ENCODE results near the gene SRRM3.

Gene SRRM3

DNA sequence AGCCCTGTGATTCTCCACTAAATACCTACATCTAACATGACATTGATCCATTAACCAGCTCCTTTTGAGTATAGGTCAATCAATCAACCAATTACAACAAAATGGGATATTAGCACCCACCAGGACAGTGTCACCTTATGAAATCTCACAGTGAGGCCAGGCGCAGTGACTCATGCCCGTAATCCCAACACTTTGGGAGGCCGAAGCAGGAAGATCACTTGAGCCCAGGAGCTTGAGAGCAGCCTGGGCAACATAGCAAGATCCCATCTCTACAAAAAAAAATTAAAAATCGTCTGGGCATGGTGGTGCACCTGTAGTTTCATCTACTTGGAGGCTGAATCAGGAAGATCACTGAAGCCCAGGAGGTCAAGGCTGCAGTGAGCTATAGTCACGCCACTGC, 28.5 kb downstream of the SRRM3 start:
- H3K4me3 ChIP-seq (ENCODE audit: low read depth, low read length), result no peak overlapping the region
- POLR2A ChIA-PET, result no interaction called here
- no peaks in the 10 kb centered on the region for H3K36me3 ChIP-seq (ENCODE audit: control insufficient read depth in 2 of 2, insufficient read depth in 1 of 2, low read length in 2 of 2)
- H3K9me3 ChIP-seq (ENCODE audit: control insufficient read depth, insufficient read depth, low read depth, low read length), result no peaks in the 10 kb centered on the region
- no peaks in the 10 kb centered on the region for H3K4me1 ChIP-seq (ENCODE audit: control insufficient read depth, insufficient read depth, low read length)
- CTCF ChIA-PET, result interaction anchor here (0.6 to 0.9 kb wide), 2 partner anchors 16 to 55 kb away, joined by 4 read pairs; no protein-coding TSS in a partner anchor
- no peak overlapping the region for H3K27ac ChIP-seq (ENCODE audit: extremely low read depth, low read depth, low read length)
- TF ChIP-seq ZNF426 (tag by site-specific recombination; IDR thresholded peaks at IDR 0.05), result no peak
- TF ChIP-seq ZNF121 (tag by site-specific recombination; IDR thresholded peaks at IDR 0.05), result peak; percentile 38; the same call in 1 of the 2 replicates

DNA sequence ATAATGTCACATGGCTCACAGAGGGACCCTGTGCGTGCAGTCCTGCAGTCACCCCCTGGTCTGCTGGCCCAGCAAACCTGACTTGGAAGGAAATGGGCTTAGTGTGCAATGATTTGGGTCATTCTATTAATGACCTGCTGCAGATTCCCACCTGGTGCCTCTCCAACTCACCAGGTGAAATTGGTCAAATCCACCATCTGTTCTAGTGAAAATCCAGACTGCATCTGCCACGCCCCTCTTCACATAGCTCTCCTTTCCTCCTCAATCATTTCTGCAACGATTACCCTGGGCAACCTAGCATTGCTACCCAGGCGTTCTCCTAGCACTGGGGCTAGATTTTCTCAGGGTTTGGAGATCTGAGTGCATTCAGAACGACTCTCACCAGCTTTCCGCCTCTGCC, 29.4 kb downstream of the SRRM3 start:
- no peaks in the 10 kb centered on the region for H3K9me3 ChIP-seq (ENCODE audit: control insufficient read depth, insufficient read depth, low read depth, low read length)
- H3K36me3 ChIP-seq (ENCODE audit: control insufficient read depth in 2 of 2, insufficient read depth in 1 of 2, low read length in 2 of 2), result no peaks in the 10 kb centered on the region
- no peak overlapping the region for H3K27ac ChIP-seq (ENCODE audit: extremely low read depth, low read depth, low read length)
- H3K4me3 ChIP-seq (ENCODE audit: low read depth, low read length), result no peak overlapping the region
- CTCF ChIA-PET, result no interaction called here
- POLR2A ChIA-PET, result no interaction called here
- TF ChIP-seq GFI1B (tag by site-specific recombination; IDR thresholded peaks at IDR 0.05) (no peak), ZNF837 (tag by site-specific recombination; IDR thresholded peaks at IDR 0.05) (no peak), SCRT2 (tag by site-specific recombination; IDR thresholded peaks at IDR 0.05) (no peak)
- TF ChIP-seq, protein P1, sequence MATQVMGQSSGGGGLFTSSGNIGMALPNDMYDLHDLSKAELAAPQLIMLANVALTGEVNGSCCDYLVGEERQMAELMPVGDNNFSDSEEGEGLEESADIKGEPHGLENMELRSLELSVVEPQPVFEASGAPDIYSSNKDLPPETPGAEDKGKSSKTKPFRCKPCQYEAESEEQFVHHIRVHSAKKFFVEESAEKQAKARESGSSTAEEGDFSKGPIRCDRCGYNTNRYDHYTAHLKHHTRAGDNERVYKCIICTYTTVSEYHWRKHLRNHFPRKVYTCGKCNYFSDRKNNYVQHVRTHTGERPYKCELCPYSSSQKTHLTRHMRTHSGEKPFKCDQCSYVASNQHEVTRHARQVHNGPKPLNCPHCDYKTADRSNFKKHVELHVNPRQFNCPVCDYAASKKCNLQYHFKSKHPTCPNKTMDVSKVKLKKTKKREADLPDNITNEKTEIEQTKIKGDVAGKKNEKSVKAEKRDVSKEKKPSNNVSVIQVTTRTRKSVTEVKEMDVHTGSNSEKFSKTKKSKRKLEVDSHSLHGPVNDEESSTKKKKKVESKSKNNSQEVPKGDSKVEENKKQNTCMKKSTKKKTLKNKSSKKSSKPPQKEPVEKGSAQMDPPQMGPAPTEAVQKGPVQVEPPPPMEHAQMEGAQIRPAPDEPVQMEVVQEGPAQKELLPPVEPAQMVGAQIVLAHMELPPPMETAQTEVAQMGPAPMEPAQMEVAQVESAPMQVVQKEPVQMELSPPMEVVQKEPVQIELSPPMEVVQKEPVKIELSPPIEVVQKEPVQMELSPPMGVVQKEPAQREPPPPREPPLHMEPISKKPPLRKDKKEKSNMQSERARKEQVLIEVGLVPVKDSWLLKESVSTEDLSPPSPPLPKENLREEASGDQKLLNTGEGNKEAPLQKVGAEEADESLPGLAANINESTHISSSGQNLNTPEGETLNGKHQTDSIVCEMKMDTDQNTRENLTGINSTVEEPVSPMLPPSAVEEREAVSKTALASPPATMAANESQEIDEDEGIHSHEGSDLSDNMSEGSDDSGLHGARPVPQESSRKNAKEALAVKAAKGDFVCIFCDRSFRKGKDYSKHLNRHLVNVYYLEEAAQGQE (tag by site-specific recombination; IDR thresholded peaks at IDR 0.05), result no peak
- H3K4me1 ChIP-seq (ENCODE audit: control insufficient read depth, insufficient read depth, low read length), result no peaks in the 10 kb centered on the region

DNA sequence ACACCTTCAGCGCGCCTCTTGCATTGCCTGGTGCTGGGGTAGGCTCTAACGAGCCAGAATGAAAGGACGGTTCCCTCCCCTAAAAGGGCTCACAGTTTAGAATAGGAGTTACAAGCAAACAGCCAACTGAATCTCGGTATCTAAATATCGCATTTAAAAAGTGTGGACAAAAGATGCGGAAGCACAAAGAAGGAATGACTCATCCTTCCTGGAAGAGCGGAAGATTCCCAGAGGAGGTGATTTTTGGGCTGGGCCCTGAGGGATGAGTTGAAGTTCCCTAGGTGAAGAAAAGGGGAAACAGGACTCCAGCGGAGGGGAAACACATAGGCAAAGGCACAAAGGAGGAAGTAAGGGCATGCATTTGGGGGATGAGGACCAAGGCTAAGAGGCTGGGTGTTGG, 29.9 kb downstream of the SRRM3 start:
- H3K4me3 ChIP-seq (ENCODE audit: low read depth, low read length), result no peak overlapping the region
- H3K9me3 ChIP-seq (ENCODE audit: control insufficient read depth, insufficient read depth, low read depth, low read length), result no peaks in the 10 kb centered on the region
- no peak overlapping the region for H3K27ac ChIP-seq (ENCODE audit: extremely low read depth, low read depth, low read length)
- H3K4me1 ChIP-seq (ENCODE audit: control insufficient read depth, insufficient read depth, low read length), result no peaks in the 10 kb centered on the region
- TF ChIP-seq ZBTB7A (tag by site-specific recombination; IDR thresholded peaks at IDR 0.05; ENCODE audit: low read depth) (no peak), ZNF76 (tag by site-specific recombination; IDR thresholded peaks at IDR 0.05; ENCODE audit: borderline replicate concordance, low read depth) (no peak), ZNF146 (tag by site-specific recombination; IDR thresholded peaks at IDR 0.05) (no peak)
- TF ChIP-seq, protein P2, sequence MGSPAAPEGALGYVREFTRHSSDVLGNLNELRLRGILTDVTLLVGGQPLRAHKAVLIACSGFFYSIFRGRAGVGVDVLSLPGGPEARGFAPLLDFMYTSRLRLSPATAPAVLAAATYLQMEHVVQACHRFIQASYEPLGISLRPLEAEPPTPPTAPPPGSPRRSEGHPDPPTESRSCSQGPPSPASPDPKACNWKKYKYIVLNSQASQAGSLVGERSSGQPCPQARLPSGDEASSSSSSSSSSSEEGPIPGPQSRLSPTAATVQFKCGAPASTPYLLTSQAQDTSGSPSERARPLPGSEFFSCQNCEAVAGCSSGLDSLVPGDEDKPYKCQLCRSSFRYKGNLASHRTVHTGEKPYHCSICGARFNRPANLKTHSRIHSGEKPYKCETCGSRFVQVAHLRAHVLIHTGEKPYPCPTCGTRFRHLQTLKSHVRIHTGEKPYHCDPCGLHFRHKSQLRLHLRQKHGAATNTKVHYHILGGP (tag by site-specific recombination; IDR thresholded peaks at IDR 0.05), result no peak
- ChIA-PET CTCF (no interaction called here), POLR2A (no interaction called here)
- H3K36me3 ChIP-seq (ENCODE audit: control insufficient read depth in 2 of 2, insufficient read depth in 1 of 2, low read length in 2 of 2), result no peaks in the 10 kb centered on the region

DNA sequence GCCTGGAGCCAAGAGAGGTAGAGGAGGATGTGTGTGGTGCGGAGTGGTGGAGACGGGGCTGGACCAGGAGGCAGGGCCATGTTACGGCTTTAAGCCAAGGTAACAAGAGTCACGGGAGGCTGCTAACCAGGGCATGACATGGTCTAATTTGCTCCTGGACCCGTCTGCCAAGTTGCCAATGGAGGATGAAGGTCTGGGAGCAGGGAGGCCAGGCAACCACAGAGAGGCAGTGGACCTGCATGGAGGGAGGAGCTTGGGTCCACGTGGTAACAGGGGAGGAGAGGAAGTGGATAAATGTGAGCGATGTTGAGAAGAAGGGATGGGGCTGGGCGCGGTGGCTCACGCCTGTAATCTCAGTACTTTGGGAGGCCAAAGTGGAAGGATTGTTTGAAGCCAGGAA, 31.0 kb downstream of the SRRM3 start:
- TF ChIP-seq ZIC2 (tag by site-specific recombination; IDR thresholded peaks at IDR 0.05) (no peak), ZNF664 (tag by site-specific recombination; IDR thresholded peaks at IDR 0.05) (no peak), ZNF426 (tag by site-specific recombination; IDR thresholded peaks at IDR 0.05) (no peak), ZNF174 (tag by site-specific recombination; IDR thresholded peaks at IDR 0.05) (no peak), WT1 (tag by site-specific recombination; IDR thresholded peaks at IDR 0.05) (no peak), ZBTB1 (tag by site-specific recombination; IDR thresholded peaks at IDR 0.05) (no peak), GLIS2 (tag by site-specific recombination; IDR thresholded peaks at IDR 0.05) (no peak), ZNF391 (tag by site-specific recombination; IDR thresholded peaks at IDR 0.05; ENCODE audit: borderline replicate concordance, low read depth) (no peak), SP7 (tag by site-specific recombination; IDR thresholded peaks at IDR 0.05) (no peak), ZNF791 (tag by site-specific recombination; IDR thresholded peaks at IDR 0.05) (no peak), MYNN (tag by site-specific recombination; IDR thresholded peaks at IDR 0.05; ENCODE audit: borderline replicate concordance) (no peak), ZNF792 (tag by site-specific recombination; IDR thresholded peaks at IDR 0.05) (no peak)
- no peak overlapping the region for H3K4me3 ChIP-seq (ENCODE audit: low read depth, low read length)
- ChIA-PET CTCF (no interaction called here), POLR2A (interaction anchor here (0.5 kb wide), 1 partner anchor 17 kb away, joined by 3 read pairs; no protein-coding TSS in a partner anchor)
- no peak overlapping the region for H3K27ac ChIP-seq (ENCODE audit: extremely low read depth, low read depth, low read length)
- H3K36me3 ChIP-seq (ENCODE audit: control insufficient read depth in 2 of 2, insufficient read depth in 1 of 2, low read length in 2 of 2), result no peaks in the 10 kb centered on the region
- no peaks in the 10 kb centered on the region for H3K9me3 ChIP-seq (ENCODE audit: control insufficient read depth, insufficient read depth, low read depth, low read length)
- H3K4me1 ChIP-seq (ENCODE audit: control insufficient read depth, insufficient read depth, low read length), result no peaks in the 10 kb centered on the region

All from HEK293 (cell line).